NCI-H1417 treated with DMSO at 0.1 percent for 48 hours (cell line): ENCODE results near the gene HDAC7.

Experiments
- DNase-seq: peaks from one replicate; lab custom pipeline; 2025; lab: John Stamatoyannopoulos, UW

HDAC7 gene

DNA sequence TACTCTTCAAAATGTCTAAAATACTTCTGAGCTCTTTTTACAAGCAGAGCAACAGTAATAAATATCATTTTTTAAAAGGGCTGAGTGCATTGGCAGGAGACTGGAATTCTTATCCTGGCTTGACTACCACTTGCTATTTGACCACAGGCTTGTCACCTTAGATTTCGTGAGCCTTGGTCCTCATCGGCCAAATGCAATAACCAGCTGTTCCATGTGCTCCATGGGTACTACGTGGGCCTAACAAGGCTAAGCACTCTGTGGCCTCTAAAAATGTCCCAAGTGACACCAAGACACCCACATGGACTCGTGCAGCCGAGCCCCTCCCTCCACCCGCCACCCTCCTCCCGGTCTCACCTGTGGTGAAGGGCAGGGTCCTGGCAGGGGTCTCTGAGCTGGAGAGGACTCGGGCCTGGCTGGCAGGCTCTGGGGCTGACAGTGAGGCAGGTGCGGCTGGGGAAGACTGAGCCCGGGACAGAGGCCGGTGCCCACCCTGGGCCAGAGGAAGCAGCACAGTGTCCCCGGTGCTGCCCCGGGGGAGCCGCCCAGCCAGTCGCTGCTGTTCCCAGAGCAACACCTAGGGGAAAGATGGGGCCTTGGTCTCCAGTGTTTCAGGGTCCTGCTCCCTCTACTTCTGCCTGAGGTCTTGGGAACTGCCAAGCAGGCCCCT lies 26.6 kb downstream of the HDAC7 start:
- no peak for DNase-seq

DNA sequence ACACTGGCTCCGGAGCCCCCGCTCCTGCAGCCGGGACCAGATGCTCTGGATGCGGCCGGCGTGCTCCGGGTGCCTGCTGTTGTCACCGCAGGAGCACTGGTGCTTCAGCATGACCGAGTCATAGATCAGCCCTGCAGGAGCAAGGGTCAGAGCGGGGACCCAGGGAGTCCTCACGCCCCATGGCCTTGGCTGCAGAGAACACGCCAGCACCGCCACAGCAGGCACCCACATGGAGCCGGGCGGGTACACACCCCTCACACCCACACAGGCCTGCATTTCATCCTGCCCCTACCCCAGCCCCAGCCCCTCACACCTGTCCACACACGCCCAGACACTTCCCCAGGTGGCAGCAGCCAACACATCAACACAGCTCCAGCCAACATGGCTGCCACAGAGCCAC lies 27.8 kb downstream of the HDAC7 start:
- DNase-seq = no peak

DNA sequence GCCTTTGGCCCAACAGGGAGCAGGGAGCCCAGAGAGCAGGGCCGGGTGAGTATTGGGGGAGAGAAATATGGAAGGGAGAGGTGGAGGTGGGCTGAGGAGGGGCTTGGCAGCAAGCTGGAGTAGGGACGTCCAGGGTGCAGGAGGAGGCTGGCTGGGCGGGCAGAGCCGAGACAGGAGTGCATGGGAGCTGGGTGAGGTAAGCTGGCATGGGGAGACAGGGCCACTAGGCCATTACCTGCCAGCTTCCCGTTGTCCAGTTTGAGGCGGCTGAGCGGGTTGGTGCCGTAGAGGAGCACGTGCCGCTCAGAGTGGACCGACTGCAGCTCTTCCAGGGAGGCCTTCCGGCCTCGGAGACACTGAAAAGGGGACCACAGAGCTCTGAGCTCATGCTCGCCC lies 28.4 kb downstream of the HDAC7 start:
- no peak for DNase-seq

DNA sequence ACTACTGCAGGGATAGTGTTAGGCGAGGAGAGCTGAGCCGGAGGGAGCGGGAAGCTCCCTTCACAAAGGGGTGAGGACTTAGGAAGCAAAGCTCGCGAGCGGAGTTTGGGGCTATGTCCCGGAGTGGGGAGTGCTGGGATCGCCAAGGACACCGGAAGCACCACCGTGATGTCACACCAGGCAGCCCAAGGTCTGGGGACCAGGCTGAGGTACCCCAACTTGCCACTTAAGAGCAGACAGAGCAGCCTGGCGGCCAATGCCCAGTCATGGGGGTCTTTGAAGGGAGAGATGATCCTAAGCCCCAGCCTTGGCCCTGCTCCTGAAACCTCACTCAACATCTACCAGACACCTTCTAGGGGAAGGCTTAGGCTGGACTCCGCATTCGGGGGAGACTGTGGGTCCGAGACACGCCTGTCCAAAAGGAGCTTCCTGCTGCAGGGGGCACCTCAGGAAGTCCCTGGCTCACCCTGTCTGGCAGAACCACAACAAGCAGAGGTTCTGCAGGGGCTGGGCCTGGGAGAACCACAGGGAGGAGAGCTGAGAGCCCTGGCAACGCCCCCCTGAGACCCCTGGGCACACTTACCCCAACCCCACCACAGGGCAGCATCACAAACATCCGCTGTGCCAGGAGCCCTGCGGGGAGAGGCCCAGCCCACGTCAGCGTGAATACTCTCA lies 28.9 kb downstream of the HDAC7 start:
- no peak for DNase-seq

DNA sequence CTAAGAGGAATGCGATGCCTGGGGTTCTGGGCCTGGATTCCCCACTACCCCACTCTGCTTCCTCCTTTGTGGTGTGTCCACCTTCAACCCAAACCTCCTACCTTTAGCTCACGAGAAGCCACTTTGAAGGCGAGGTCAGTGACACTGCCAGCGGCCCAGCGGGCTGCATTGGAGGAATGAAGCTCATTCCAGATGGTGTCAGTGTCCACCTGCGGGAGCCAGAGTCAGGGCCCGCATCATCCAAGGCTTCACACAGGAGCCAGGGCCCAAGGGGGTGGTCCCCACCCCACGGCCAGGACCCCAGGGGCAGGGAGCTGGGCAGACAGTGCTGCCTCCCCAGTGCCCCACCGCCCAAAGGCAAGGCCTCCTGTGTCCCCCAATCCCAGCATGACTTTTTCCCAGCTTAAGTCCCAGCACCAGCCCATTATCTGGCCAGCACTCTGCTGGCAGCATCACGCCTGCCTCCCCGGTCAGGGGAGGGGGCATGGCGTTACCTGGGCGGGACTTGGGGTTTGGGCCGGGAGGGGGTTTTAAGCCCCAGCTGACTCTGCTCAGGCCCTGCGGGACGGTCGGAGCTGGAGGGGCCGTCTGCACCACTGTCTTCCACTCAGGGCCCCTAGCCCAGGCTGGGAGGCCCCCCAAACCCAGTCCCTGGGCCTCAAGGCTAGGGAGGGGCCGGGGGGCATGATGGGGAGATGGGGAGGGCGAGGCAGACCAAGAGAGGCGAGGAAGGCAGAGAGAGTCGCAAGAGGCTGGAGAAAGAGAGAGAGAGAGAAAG lies 29.8 kb downstream of the HDAC7 start:
- no peak for DNase-seq

DNA sequence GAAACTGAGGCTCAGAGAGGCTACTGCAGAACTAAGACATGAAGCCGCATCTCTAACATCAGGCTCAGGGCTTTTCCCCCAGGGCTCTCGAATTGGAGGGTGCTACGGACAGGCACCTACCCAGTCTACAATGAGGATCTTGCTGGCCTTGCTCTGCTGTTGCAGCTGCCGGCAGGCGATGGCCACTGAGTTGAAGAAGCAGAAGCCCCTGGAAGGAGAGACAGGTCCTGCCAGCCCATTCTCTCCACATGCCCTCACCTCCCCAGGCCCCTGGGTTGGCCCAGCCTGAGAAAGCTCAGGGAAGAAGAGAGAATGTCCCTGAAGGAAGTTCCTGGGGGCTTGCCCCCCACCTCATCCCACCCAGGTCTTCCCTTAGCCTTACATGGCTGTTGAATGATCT lies 30.6 kb downstream of the HDAC7 start:
- no peak for DNase-seq

DNA sequence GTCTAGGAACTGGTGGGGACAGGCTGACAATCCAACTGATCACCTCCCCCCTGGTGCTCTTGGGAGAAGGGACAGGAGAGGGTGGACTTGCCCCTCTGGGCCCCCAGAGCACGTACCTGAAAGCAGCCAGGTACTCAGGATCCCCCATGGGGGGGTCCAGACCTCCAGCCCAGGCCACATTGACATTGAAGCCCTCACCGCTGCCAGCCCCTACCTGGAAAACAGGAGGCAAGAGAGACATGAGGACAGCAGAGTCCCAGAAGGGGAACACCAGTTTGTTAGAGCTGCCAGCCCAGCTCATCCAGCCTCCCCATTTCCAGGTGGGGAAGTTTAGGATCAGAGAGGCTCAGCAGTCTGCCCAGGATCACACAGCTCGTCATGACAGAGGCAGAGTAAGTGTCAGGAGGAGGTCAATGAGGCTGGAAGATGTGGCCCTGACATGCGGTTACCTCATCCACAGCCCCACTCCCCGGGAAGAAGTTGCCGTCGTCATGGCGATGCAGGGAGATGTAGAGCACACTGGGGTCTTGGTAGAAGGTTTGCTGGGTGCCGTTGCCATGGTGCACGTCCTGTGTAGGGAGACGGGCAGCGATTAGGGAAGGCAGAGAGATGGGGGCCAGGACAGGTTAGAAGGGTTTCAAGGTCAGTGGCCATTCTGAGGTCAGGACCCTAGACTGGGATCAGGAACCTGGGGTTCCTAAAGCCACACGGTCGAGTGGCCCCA lies 31.9 kb downstream of the HDAC7 start:
- no peak for DNase-seq

DNA sequence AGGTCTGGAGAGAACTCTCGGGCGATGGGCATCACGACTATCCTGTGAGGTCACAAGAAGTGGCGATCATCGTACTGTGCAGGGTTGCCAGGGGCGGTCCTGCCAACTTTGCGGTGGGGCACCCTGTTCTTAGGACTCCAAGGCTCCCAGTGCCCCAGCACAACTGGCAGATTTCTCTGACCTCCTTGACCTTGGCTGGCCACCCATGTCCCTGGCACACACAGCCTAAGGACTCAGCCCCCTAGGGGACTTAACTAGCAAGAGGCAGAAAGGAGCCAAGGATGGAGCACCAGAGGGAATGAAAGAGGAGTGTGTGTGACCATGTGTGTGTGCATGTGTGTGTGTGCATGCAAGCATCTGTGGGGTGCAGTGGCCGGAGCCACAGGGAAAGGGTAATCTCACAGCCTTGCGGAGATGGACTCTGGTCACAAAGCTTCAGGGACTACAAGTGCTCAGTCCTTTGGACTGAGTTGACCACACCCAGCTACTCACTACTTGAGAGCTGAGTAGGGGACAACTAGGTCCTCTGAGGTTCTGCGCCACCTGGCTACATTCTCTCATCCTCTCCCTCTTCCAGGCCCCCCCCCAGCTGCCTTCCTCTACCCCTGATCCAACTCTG lies 32.9 kb downstream of the HDAC7 start:
- no peak for DNase-seq

DNA sequence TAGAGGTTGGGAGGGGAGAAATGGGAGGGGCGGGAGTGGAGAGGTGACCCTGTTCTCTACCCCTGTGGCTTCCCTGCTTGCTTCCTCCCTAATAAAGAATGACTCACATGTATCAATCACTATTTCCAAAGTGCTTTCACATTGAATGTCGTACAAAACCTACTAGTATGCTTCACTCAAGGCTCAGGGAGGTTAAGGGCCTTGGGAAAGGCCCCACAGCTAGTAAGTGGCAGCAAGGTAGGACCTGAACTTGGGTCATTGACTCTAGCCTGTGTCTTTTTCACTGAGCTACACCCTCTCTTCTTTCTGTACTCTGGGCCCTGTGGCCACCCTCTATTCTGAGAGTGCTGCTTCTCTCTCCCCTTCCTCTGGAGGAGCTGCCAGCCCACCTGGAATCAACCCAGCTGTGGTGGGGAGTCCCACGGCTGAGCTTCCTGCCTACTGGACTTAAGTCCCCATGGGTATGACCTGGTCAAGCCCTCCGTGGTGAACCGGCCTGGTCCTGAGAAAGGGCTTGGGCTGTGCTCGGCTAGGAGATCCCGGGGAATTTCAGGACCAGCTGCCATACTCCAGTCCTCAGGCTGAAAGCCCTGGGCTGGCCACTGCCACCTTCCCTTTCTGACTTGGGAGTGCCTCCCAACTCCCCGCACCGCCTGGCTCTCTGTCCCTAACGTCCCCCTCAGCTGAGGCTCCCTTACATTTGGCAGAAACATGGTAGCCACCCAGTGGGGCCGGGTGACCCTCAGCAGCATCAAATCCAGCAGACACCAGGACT lies 33.6 kb downstream of the HDAC7 start:
- no peak for DNase-seq

DNA sequence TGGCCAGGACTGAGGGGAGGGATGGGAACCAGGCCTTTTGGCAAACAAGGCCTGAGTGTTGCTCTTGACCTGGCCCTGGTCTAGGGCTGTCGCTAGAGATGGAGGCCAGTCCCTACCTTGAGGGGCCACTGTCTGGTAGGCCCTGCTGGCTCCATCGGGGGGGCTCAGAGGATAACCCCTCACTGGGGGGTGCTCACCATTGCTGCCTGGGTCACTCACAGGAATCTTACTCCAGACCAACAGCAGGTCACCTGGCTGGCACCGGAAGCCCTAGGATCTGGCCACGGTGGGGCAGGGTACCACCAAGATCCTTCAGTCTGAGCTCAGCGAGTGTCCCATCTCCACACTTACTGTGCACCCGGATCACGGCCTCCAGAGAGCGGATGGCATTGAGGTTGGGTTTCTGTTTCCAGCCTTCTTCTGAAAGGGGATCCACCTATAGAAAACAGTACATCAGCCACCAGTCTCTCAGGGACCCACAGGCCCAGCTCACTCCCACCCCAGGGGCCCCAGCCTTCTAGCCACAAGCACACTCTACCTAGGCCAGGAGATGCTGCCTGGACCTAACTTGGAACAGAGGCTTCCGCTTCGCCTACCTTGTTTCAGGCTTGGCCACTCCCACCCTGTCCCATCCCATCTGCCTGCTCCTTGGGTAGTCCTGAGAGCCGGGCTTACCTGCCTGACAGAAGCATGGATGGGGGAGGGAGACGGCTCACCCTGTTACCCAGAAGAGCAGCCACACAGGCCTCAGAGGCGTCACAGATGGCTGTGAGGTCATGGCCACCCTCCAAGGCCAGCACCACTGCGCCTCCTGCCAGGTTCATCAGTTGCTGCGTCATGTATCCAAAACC lies 34.4 kb downstream of the HDAC7 start:
- DNase-seq = no peak

DNA sequence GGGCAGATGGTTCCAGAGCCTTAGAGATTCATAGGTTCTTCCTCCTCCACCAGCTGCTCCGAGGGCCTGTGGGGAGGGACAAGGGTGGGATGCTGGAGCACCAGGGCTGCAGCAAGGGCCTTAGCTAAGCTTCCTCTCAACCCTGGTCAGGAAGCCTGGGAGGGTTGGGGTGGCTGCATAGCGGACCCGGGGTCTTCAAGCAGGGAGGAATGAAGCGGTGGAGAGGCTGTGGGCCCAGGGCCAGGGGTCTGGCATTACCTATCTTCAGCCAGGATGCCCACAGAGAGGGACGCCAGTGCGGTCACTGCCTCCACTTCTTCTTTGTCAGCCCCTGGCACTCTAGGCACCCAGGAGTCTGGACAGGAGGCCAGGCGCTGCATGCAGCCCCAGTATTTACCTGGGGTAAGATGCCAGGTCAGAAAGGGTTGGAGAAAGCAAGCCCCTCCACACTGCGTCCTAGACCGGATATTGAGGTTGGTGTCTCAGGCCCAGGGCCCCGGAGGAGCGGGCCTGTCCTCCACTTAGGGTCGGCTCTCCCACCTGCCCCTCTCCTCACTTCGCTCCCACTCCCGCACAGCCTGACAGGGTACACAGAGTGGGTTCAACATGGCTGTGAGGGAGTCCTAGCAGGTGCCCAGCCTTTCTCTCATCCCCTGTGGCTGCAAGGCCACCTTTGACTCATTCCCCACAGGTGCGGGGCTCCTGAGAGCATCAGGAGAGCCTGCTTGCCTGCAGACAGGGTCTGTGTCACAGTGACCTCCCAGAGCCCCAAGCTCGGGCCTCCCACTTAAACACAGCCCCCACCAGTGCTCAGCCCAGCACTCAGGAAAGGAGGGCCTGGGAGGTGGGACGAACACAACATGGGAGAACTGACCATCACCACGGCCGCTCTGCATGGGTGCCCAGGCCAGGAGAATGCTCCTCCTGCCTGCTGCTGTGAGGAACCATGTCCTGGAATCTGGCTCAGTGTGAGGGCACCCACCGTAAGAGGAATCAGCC lies 35.6 kb downstream of the HDAC7 start:
- no peak for DNase-seq

DNA sequence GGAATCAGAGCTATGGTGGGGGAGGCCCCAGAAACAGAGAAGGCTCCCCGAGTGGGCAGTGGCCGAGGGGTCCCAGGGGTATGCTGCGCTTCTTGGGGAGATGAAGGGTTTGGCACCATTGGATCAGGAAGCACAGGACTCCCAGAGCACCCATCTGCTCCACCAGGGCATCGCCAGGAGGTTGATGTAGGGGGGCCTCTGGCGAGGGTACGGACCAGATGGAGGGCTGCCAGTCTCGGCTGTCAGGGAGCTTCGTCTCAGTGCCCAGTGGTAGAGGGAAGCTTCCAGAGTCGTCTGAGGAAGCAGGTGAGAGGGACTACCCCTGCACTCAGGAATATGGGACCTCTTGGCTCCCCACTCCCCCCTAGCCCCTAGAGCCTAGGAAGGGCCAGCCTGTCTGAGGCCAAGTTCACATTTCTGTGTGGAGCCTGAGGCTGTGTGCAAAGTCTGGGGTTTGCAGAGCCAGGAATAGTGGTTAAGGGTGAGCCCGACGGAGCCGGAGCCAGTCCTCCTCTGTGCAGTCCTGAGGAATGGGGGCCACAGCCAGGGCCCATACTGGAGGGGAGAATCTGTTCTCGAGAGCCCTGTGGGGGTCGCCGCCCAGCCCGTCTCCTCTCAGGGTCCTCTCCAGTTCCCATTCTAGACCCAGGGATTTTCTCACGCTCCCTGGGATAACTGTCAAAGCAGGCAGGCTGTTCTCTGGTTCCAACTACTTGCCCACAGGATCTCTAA lies 36.5 kb downstream of the HDAC7 start:
- no peak for DNase-seq

DNA sequence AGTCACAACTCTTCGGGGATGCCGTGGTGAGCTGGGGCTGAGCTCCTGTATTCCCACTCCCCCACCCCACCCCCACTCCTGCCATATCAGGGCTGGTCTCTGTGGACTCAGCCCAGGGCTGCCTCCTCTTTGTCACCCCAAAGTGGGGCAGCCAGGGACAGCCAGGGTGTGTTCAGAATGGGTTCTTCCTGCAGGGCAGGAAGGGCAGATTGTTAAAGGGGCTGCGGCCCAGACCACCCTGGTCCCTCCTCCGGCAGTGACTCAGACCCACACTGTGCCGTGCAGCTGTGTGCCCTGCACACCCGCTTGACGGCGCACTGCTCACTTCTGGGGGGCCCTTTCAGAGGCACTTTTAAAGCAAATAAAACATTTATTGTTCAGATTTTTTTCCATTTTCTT lies 37.3 kb downstream of the HDAC7 start:
- no peak for DNase-seq

DNA sequence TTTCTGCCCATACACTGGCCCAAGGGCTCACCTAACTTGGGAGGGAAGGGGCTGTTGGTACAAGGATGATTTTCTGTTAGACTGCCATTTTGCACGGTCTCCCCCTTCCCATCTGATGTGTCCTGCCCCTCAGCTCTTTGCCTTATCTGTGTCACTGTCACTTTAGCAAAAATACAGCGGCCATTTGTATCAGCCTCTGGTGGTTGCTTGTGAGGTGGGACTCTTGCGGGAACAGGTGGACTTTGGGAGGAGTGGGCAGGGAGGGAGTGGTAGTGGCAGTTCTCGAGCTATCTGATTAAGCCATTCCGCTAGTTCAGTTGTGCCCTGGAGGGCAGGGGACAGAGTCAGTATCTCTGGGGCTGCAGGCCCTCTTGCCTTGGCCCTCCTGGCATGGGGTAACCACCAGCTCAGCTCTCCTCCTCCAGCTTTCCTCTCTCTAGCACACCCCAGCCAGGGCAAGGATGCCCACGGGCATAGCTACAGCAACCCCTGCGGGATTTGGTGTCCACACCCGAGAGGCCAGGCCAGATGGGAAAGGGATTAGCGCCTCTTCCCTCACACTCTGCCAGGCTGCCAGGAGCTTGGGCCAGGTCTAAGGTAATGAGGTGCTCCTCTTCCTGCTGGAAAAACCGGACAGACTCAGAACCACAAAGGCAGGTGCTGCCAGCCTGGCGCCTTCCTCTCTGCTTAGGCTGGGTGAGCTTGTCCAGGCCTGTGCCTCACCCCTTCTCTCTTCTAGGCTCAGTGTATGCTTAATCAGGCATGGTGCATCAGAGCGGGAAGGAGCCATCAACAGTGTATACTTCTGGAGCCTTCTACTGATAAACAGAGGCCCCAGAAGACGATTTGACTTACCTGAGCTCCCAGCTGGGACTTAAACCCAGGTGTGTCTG lies 38.0 kb downstream of the HDAC7 start:
- no peak for DNase-seq

DNA sequence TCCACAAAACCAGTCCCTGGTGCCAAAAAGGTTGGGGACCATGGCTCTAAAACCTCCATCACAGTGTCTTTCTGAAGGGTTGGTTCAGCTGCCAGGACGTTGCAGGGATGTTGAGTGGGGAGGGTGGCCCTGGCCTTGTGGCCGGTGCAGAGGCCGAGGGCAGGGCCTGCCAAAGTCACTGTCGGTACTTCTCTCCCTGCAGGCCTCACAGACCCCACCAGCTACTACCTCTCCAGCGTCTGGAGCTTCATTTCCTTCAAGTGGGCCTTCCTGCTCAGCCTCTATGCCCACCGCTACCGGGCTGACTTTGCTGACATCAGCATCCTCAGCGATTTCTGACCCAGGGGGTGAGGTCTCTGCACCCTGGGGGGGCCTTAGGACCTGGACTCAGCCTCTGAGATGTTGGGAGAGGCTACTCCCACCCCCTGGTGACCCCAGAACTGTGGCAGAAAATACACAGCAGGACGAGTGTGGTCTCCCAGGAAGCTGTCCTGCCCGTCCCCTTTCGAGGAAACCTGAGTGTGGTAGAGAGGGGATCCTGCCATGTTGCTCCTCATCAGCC lies 39.7 kb downstream of the HDAC7 start:
- no peak for DNase-seq

DNA sequence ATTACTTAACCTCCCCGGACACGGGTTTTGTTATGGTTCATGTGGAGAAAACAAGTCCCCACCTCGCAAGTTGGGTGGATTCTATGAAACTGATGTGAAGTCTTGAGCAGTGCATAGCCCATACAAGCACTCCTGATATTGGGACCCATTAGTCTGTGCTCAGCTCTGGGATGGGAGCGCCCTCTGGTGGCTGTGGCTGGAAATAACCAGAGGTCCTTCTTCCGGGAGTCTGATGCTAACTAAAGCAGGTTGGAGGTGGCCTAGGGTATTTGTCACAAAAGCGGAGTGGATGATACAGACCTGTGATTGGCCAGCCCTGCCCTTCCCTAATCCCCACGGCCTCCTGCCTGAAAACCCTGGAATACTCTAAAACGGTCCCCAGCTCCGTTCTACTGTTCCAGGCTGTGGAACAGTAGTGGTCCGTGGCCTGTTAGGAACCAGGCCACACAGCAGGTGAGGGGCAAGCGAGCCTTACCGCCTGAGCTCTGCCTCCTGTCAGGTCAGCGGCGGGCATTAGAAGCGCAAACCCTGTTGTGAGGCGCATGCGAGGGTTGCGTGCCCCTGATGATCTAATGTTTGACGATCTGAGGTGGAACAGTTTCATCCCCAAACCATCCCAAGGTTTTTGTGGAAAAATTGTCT lies 40.3 kb downstream of the HDAC7 start:
- DNase-seq = peak; percentile 21

DNA sequence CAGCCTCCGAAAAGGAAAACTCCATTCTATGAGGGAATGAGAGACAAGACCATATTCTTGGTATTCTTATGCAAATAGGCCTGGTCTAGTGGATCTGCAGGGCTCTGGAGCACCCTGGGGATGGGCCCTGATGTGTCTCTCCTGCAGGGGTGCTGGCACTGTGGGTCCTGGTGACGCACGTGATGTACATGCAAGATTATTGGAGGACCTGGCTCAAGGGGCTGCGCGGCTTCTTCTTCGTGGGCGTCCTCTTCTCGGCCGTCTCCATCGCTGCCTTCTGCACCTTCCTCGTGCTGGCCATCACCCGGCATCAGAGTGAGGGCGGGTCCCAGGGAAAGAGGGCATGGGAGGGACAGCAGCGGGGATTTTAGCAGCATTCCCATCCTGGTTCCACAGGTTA lies 40.8 kb downstream of the HDAC7 start:
- no peak for DNase-seq
